B cell (primary cell): Measurements from ENCODE around the gene AMPD2. TPM values are rescaled to one million over a fixed set of nuclear protein-coding genes. Genes with fewer than 3 reads are reported as not detected.

ENCODE experiments used
- ATAC-seq: fragments of 200-7000 bp; cut with Tn5 transposase; one replicate; pipeline ENCODE4 v1.10.0; 2021; ENCODE audit warnings: low read depth, mild to moderate bottlenecking, moderate number of reproducible peaks, moderate library complexity
- CTCF ChIA-PET: fragments of 350-600 bp; sonication (Branson Sonifier 250); formaldehyde crosslinking; loops from one replicate; lab custom pipeline; 2021; ENCODE audit warnings: antibody characterized with exemption, inconsistent platforms; lab: Charles Lee
- POLR2A ChIA-PET: fragments of 350-600 bp; sonication (Branson Sonifier 250); formaldehyde crosslinking; loops from one replicate; lab custom pipeline; 2021; ENCODE audit warnings: antibody characterized with exemption; lab: Charles Lee
- DNase-seq: peaks from one replicate; pipeline ENCODE4 v3.0.0; 2013
- H2AFZ ChIP-seq: 2 replicates; pipeline ENCODE4 v1.6.1; 2012; ENCODE audit warnings: mild to moderate bottlenecking, low read depth, low read length; ENCODE audit not compliant: insufficient read depth, poor library complexity, severe bottlenecking
- H3K27ac ChIP-seq, 2 donors: 1 replicate in 1 of 2; 2 replicates in 1 of 2; pipeline ENCODE4 v1.5.1; 2012 to 2013; ENCODE audit warnings: low read length in 2 of 2, mild to moderate bottlenecking in 2 of 2, moderate library complexity in 1 of 2
- H3K27me3 ChIP-seq, 4 experiments: fragments of 200-600 bp in 1 of 4; sonication (generic) in 1 of 4; replicated peaks in 1 of 4; 1 replicate in 2 of 4; 2 replicates in 2 of 4; pipeline versions ENCODE4 v1.6.1 to v1.7.0; 2013 to 2016; ENCODE audit warnings: low read length in 3 of 4, mild to moderate bottlenecking in 2 of 4, mixed read lengths in 1 of 4, moderate library complexity in 1 of 4; ENCODE audit not compliant: insufficient read depth in 4 of 4, control insufficient read depth in 3 of 4; ENCODE audit errors: control extremely low read depth in 1 of 4
- H3K36me3 ChIP-seq, 2 experiments: replicated peaks in 1 of 2; 1 replicate in 1 of 2; 2 replicates in 1 of 2; pipeline versions ENCODE4 v1.6.1 to v1.7.1; 2013; ENCODE audit warnings: low read length in 1 of 2; ENCODE audit not compliant: insufficient read depth in 2 of 2, control insufficient read depth in 1 of 2; ENCODE audit errors: control extremely low read depth in 1 of 2, extremely low read depth in 1 of 2
- H3K4me1 ChIP-seq, 2 donors: fragments of 200-600 bp in 1 of 2; sonication (generic) in 1 of 2; 1 replicate in 1 of 2; 2 replicates in 1 of 2; pipeline versions ENCODE4 v1.5.1 to v1.6.1; 2013 to 2017; ENCODE audit warnings: low read length in 2 of 2; ENCODE audit not compliant: control insufficient read depth in 2 of 2, insufficient read depth in 2 of 2
- H3K4me2 ChIP-seq: replicated peaks from 2 replicates; pipeline ENCODE3; 2012; ENCODE audit warnings: mild to moderate bottlenecking, low read depth, low read length; ENCODE audit not compliant: poor library complexity, severe bottlenecking
- H3K4me3 ChIP-seq, 5 experiments: fragments of 200-600 bp in 1 of 5; sonication (generic) in 1 of 5; 1 replicate in 3 of 5; 2 replicates in 2 of 5; pipeline versions ENCODE4 v1.5.1 to v1.7.0; 2011 to 2016; ENCODE audit warnings: low read length in 4 of 5, mild to moderate bottlenecking in 4 of 5, low read depth in 2 of 5, control low read depth in 1 of 5, moderate library complexity in 1 of 5; ENCODE audit not compliant: insufficient read depth in 1 of 5; ENCODE audit errors: control extremely low read depth in 1 of 5, extremely low read depth in 1 of 5
- H3K79me2 ChIP-seq: fragments of 200-600 bp; sonication (generic); one replicate; pipeline ENCODE4 v1.6.0; 2016; ENCODE audit warnings: low read length; ENCODE audit not compliant: control insufficient read depth, insufficient read depth
- H3K9ac ChIP-seq: fragments of 200-600 bp; sonication (generic); 2 replicates; pipeline ENCODE4 v1.6.1; 2017; ENCODE audit warnings: mild to moderate bottlenecking, low read length, moderate library complexity
- H3K9me3 ChIP-seq, 3 donors: one replicate each; pipeline versions ENCODE4 v1.6.1 to v1.7.1; 2013; ENCODE audit warnings: low read length in 2 of 3; ENCODE audit not compliant: control insufficient read depth in 2 of 3, insufficient read depth in 1 of 3; ENCODE audit errors: control extremely low read depth in 1 of 3
- H4K20me1 ChIP-seq: 2 replicates; pipeline ENCODE4 v1.6.0; 2012; ENCODE audit warnings: mild to moderate bottlenecking, low read length; ENCODE audit not compliant: insufficient read depth, control insufficient read depth, poor library complexity, severe bottlenecking
- H3K27ac Mint-ChIP-seq: one replicate; pipeline ENCODE4 v1.8.0; 2021; ENCODE audit warnings: mixed read lengths
- H3K27me3 Mint-ChIP-seq: one replicate; pipeline ENCODE4 v1.8.0; 2021; ENCODE audit warnings: mixed read lengths
- H3K4me1 Mint-ChIP-seq: one replicate; pipeline ENCODE4 v1.8.0; 2021; ENCODE audit warnings: mixed read lengths
- H3K4me3 Mint-ChIP-seq: one replicate; pipeline ENCODE4 v1.8.0; 2021; ENCODE audit warnings: mixed read lengths
- H3K9me3 Mint-ChIP-seq: one replicate; pipeline ENCODE4 v1.8.0; 2022; ENCODE audit warnings: mixed read lengths; ENCODE audit not compliant: insufficient read depth
- CTCF ChIP-seq: fragments of 200-600 bp; IDR thresholded peaks from one replicate; pipeline ENCODE4 v1.8.0; 2022; ENCODE audit warnings: antibody characterized with exemption, mild to moderate bottlenecking
- EZH2 ChIP-seq: IDR thresholded peaks from 2 replicates; pipeline ENCODE4 v1.6.1; 2012; ENCODE audit warnings: borderline replicate concordance, low read depth, mild to moderate bottlenecking, moderate library complexity, low read length; ENCODE audit not compliant: insufficient read depth, poor library complexity, severe bottlenecking
- WGBS: methylation state at CpG from one replicate; pipeline ENCODE4 v1.1.5; 2013; ENCODE audit warnings: missing lambda C conversion rate; ENCODE audit not compliant: insufficient coverage; 5-methylcytosine and 5-hydroxymethylcytosine counted together
- intact Hi-C: fragments of 100-400 bp; cut with micrococcal nuclease; formaldehyde crosslinking; loops from one replicate; pipeline ENCODE4 v1.10.0; 2022
- polyA plus RNA-seq: library from polyadenylated mRNA; depleted of rRNA; stranded (reverse); fragments of >200 nt; gene quantifications from 2 replicates; pipeline ENCODE4 v1.2.3, GENCODE V29; 2012
- total RNA-seq, 2 donors: library from RNA; stranded (reverse); fragments of 120-200 nt in 1 of 2; gene quantifications; 1 replicate in 1 of 2; 2 replicates in 1 of 2; pipeline versions ENCODE4 v1.2.3 to v1.2.4, GENCODE V29; 2013 to 2022

AMPD2 gene
- total and polyA plus RNA-seq, 2 donors (not counting 1 experiment from before 2014, with no cell fraction given), result 104 to 121 TPM

- Histone ChIP-seq H3K4me3 (no peak overlapping the region), H3K4me2 (no peak overlapping the region), H3K9ac (no peak overlapping the region), H3K4me1 (peaks cover 0 to 3% of the 10 kb centered on the region in 2 donors), H3K27me3 (peaks cover 0 to 2% (median 0%) of the 10 kb centered on the region in 4 experiments), H3K27ac (no peak overlapping the region), H3K36me3 (peaks cover 0 to 13% of the 10 kb centered on the region in 2 experiments), H4K20me1 (no peaks in the 10 kb centered on the region), H2AFZ (no peak overlapping the region), H3K79me2 (no peaks in the 10 kb centered on the region), H3K9me3 (no peaks in the 10 kb centered on the region)
- Mint-ChIP-seq H3K4me3 (no peak overlapping the region), H3K27me3 (peaks cover 1% of the 10 kb centered on the region), H3K4me1 (peaks cover 6% of the 10 kb centered on the region), H3K27ac (no peak overlapping the region), H3K9me3 (no peaks in the 10 kb centered on the region)
- ATAC-seq, result no peak
- TF ChIP-seq CTCF, result no peak
- TF ChIP-seq EZH2, result no peak
- intact Hi-C loops, result no loop called here
- 65% methylated on average over 2 of the region's 13 CpGs for WGBS
- POLR2A ChIA-PET, result interaction anchor here (0.8 kb wide), 1 partner anchor 87 kb away, joined by 4 read pairs; the partner anchor contains the start of gene GNAI3
- CTCF ChIA-PET, result interaction anchor here (1.0 to 16.5 kb wide), 6 partner anchors 11 to 139 kb away, joined by 3 to 276 read pairs (median 8); partner anchors contain the start of genes AMPD2, GNAT2, GPR61 and GSTM1
- DNase-seq, result peak; percentile 5
These were observed 15.4 kb downstream of the AMPD2 start for GRCh38 chr1:109634771-109635750.
